HEK293T (cell line): ENCODE results near the gene OR5K1.

Source experiments
- CTCF ChIA-PET: fragments of 350-600 bp; formaldehyde crosslinking; extraction: SDS; loops from one replicate; lab custom pipeline; 2021; ENCODE audit warnings: antibody characterized with exemption, inconsistent platforms; lab: Yijun Ruan, JAX
- POLR2A ChIA-PET: fragments of 350-600 bp; formaldehyde crosslinking; extraction: SDS; loops from one replicate; lab custom pipeline; 2020; ENCODE audit warnings: antibody characterized with exemption, inconsistent platforms; lab: Yijun Ruan, JAX
- DNase-seq: peaks from one replicate; pipeline ENCODE4 v3.0.0; 2012; ENCODE audit warnings: mixed read lengths; ENCODE audit errors: extremely low spot score
- ARNT ChIP-seq: fragments of 450-650 bp; IDR thresholded peaks from 2 replicates; pipeline ENCODE4 v1.6.1; 2017; ENCODE audit warnings: mild to moderate bottlenecking
- BHLHE40 ChIP-seq: fragments of 450-650 bp; IDR thresholded peaks from 2 replicates; pipeline ENCODE4 v1.6.1; 2016; ENCODE audit warnings: mild to moderate bottlenecking, moderate library complexity, borderline replicate concordance
- CTBP1 ChIP-seq: fragments of 450-650 bp; IDR thresholded peaks from 2 replicates; pipeline ENCODE4 v1.6.1; 2016; ENCODE audit warnings: borderline replicate concordance
- ELF4 ChIP-seq: fragments of 450-650 bp; IDR thresholded peaks from 2 replicates; pipeline ENCODE4 v1.6.1; 2017; ENCODE audit warnings: antibody characterized with exemption
- FOXA1 ChIP-seq: fragments of 450-650 bp; IDR thresholded peaks from 2 replicates; pipeline ENCODE4 v1.6.1; 2016; ENCODE audit warnings: mild to moderate bottlenecking
- FOXK2 ChIP-seq: fragments of 450-650 bp; IDR thresholded peaks from 2 replicates; pipeline ENCODE4 v1.6.1; 2016; ENCODE audit warnings: mild to moderate bottlenecking
- FOXM1 ChIP-seq: fragments of 450-650 bp; IDR thresholded peaks from 2 replicates; pipeline ENCODE4 v1.6.1; 2017; ENCODE audit warnings: mild to moderate bottlenecking, borderline replicate concordance
- HDGF ChIP-seq: fragments of 450-650 bp; IDR thresholded peaks from 2 replicates; pipeline ENCODE4 v1.6.1; 2017; ENCODE audit warnings: antibody characterized with exemption, borderline replicate concordance
- L3MBTL2 ChIP-seq: fragments of 450-650 bp; conservative IDR thresholded peaks from 2 replicates; pipeline ENCODE4 v1.6.1; 2016; ENCODE audit warnings: mild to moderate bottlenecking
- LEF1 ChIP-seq: fragments of 450-650 bp; IDR thresholded peaks from 2 replicates; pipeline ENCODE4 v1.6.1; 2017; ENCODE audit warnings: mild to moderate bottlenecking, borderline replicate concordance
- NFRKB ChIP-seq: fragments of 450-650 bp; IDR thresholded peaks from 2 replicates; pipeline ENCODE4 v1.6.1; 2016; ENCODE audit warnings: mild to moderate bottlenecking, moderate library complexity
- SP1 ChIP-seq: fragments of 450-650 bp; IDR thresholded peaks from 2 replicates; pipeline ENCODE4 v1.6.1; 2017
- SUZ12 ChIP-seq: fragments of 450-650 bp; IDR thresholded peaks from 2 replicates; pipeline ENCODE4 v1.6.1; 2016; ENCODE audit warnings: mild to moderate bottlenecking
- TARDBP ChIP-seq: fragments of 450-650 bp; IDR thresholded peaks from 2 replicates; pipeline ENCODE4 v1.6.1; 2016
- ZNF384 ChIP-seq: fragments of 450-650 bp; IDR thresholded peaks from 2 replicates; pipeline ENCODE4 v1.6.1; 2016
- TF ChIP-seq, protein P1 (sequence below): fragments of 450-650 bp; IDR thresholded peaks from 2 replicates; pipeline ENCODE4 v1.6.1; 2016

OR5K1 gene

DNA sequence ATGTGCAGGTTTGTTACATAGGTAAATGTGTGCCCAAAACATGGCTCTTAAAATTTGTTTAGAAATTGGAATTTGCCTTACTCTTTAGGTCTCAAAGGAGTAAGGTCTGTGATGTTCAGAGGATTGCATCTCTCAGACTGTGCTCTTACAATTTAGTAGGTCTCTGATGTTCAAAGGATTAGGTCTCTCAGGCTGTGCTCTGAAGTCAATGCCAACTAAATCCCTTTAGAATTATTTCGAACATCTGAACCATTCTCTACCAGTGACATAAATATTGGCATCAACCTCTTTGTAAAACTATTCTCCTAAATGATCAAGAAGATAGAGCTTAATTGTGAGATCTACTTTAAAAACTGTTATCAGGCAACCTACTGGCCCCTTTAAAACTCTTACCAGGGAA lies at the start of gene OR5K1:
Gene OR5K1, plus strand, starts transcription at position 301 of the 400 bp plus-strand sequence. CDS start 6,376 bp downstream, outside the sequence.
- ChIA-PET POLR2A (no interaction called here), CTCF (no interaction called here)
- TF ChIP-seq L3MBTL2, result no peak
- no peak for TF ChIP-seq FOXA1
- TF ChIP-seq NFRKB, result no peak
- TF ChIP-seq FOXK2, result no peak
- TF ChIP-seq, protein P1, sequence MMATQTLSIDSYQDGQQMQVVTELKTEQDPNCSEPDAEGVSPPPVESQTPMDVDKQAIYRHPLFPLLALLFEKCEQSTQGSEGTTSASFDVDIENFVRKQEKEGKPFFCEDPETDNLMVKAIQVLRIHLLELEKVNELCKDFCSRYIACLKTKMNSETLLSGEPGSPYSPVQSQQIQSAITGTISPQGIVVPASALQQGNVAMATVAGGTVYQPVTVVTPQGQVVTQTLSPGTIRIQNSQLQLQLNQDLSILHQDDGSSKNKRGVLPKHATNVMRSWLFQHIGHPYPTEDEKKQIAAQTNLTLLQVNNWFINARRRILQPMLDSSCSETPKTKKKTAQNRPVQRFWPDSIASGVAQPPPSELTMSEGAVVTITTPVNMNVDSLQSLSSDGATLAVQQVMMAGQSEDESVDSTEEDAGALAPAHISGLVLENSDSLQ, result no peak
- TF ChIP-seq HDGF, result no peak
- no peak for TF ChIP-seq ARNT
- TF ChIP-seq SP1, result no peak
- TF ChIP-seq ZNF384, result no peak
- TF ChIP-seq ELF4, result no peak
- no peak for DNase-seq

DNA sequence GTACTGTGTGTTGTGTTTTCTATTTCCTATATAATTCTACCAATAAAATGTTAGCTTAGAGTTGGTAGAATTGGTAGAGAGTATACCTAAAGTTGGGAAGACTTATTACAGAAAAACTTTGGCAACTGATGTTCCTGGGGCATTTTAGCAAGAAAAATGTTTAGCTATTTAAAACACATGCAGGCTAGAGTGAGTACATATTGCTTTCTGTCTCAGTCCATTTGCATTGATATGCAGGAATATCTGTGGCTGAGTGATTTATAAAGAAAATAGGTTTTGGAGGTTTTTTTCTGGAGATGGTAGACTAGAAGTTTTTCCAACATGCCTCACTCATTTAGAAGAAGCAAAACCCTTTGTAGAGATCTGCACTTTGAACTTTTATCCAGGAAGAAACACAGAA lies 30.4 kb upstream of the OR5K1 start:
- ChIA-PET CTCF (interaction anchor here (0.7 kb wide), 1 partner anchor 90 kb away, joined by 3 read pairs; no protein-coding TSS in a partner anchor), POLR2A (no interaction called here)
- no peak for TF ChIP-seq SUZ12
- no peak for TF ChIP-seq TARDBP
- TF ChIP-seq HDGF, result no peak
- TF ChIP-seq NFRKB, result no peak
- no peak for TF ChIP-seq SP1
- no peak for TF ChIP-seq CTBP1
- no peak for TF ChIP-seq BHLHE40
- TF ChIP-seq FOXA1, result no peak
- no peak for TF ChIP-seq ARNT
- TF ChIP-seq L3MBTL2, result no peak
- no peak for TF ChIP-seq FOXM1
- TF ChIP-seq LEF1, result no peak
- TF ChIP-seq, protein P1, result no peak
- TF ChIP-seq ZNF384, result no peak
- no peak for DNase-seq

DNA sequence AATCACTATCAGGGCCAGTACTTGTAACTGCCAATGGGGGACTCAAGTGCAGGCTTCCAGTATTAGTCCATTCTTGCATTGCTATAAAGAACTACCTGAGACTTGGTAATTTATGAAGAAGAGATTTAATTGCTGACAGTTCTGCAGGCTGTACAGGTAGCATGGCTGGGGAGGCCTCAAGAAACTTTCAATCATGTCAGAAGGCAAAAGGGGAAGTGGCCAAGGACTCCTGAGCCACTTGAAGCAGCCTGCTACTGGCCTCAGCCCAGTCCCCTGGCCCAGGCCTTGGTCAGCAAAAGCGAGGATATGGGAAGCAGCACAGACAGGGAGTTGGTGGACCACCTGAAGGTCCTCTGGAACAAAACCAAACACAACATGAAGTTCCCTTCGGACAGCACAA lies 29.2 kb upstream of the OR5K1 start:
- POLR2A ChIA-PET, result no interaction called here
- TF ChIP-seq ZNF384 (no peak), L3MBTL2 (no peak), TARDBP (no peak), ELF4 (no peak), SP1 (no peak), HDGF (no peak), FOXM1 (no peak), ARNT (no peak), FOXK2 (no peak), NFRKB (no peak), LEF1 (no peak), BHLHE40 (no peak), CTBP1 (no peak)
- TF ChIP-seq, protein P1, result no peak
- CTCF ChIA-PET, result no interaction called here
- no peak for DNase-seq

DNA sequence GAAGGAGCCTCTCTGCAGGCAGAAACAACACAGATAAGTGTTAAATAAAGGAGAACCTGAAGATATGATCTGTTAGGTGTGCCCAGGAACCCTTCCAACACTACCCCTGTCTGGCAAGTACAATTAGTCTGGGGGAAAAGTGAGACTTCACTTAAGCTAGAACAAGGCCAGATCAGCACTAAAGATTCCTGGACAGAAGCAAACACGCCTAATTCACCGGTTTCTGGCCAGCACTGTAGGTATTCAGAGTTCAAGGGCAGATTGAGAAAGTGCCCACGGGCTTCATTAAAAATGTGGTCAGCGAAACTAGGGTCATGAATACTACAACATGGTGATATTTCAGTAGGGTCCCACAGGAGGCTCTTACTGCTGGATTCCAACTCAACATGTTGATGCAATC lies 28.6 kb upstream of the OR5K1 start:
- POLR2A ChIA-PET, result no interaction called here
- TF ChIP-seq ARNT (no peak), SP1 (no peak), HDGF (no peak), ZNF384 (no peak)
- TF ChIP-seq, protein P1, result no peak
- CTCF ChIA-PET, result no interaction called here
- DNase-seq, result no peak

DNA sequence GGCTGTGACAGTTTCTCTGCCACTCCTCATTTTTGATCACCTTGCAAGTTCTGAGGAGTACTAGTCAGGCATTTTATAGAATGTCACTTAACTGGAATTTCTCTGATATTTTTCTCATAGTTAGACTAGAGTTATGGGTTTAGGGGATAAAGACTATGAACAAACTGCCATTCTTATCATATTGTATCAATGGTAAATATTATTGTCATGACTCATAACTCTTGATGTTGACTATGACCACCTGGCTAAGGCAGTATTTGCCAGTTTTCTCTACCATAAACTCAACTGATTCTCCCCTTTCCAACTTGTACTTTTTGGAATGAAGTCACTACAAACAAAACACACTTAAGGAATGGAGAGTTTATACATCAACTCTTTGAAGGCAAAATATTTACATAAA lies 22.7 kb upstream of the OR5K1 start:
- no peak for DNase-seq
- POLR2A ChIA-PET, result no interaction called here
- TF ChIP-seq BHLHE40, result no peak
- TF ChIP-seq L3MBTL2, result no peak
- no peak for TF ChIP-seq HDGF
- TF ChIP-seq SP1, result no peak
- no peak for TF ChIP-seq FOXK2
- TF ChIP-seq FOXM1, result no peak
- TF ChIP-seq CTBP1, result no peak
- TF ChIP-seq SUZ12, result no peak
- CTCF ChIA-PET, result no interaction called here

DNA sequence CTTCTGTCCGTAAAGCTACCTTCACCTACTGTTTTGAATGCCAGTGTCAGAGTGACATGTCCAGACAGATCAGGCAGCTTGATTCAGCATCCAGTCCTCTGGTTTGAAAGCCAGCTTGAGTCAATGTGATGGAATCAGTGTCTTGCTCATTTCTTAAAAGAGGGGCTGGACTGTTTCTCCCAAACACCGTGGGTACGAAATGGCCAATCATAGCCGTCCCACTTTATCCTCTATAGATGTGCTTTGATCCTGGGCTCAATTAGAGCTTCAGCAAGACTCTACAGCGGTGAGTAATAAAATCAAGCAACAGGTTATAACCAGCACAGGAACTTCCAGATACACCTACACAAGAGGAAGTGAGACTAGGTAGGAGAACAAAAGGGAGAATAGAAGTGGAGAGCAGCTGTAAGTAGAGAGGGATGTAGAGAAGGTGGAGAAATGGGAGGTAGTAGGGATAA lies 17.0 kb upstream of the OR5K1 start:
- no peak for DNase-seq
- ChIA-PET POLR2A (no interaction called here), CTCF (no interaction called here)
- no peak for TF ChIP-seq ZNF384
- no peak for TF ChIP-seq NFRKB
- TF ChIP-seq LEF1, result no peak
- no peak for TF ChIP-seq ARNT
- TF ChIP-seq TARDBP, result no peak
